Measurements from ENCODE around the gene COPS8. TPM values are rescaled to one million over a fixed set of nuclear protein-coding genes. Genes with fewer than 3 reads are reported as not detected.

COPS8 gene
- total and polyA plus RNA-seq, 2 donors (not counting 3 experiments of a cell fraction or from before 2014, with no cell fraction given): 73.6 to 80.7 TPM

GRCh38 chr2:237128845-237129592, 43.3 kb downstream of the COPS8 start:
- no peak for DNase-seq (ENCODE audit: low read depth, low spot score)
- no peak overlapping the region for H3K4me3 ChIP-seq (replicated peaks in 1 of 3; ENCODE audit: insufficient read depth in 1 of 3, low read depth in 1 of 3, low read length in 3 of 3)
- H3K9me1 ChIP-seq (replicated peaks; ENCODE audit: control insufficient read depth, extremely low read depth, insufficient read depth, low read length): no peaks in the 10 kb centered on the region
- H3K9me3 ChIP-seq (replicated peaks; ENCODE audit: control insufficient read depth, insufficient read depth, low read length): no peaks in the 10 kb centered on the region
- dilution Hi-C loops (cut with MboI; ENCODE audit: extremely low pct_ligation_motif_present, low sequenced_read_pairs) (no loop called here), intact Hi-C loops (cut with micrococcal nuclease) (loop anchor here (1.0 kb wide), 2 partner anchors 36 to 162 kb away; no protein-coding TSS in a partner anchor)
- ChIA-PET POLR2A (interaction anchor here (1.3 kb wide), 1 partner anchor 43 kb away, joined by 4 read pairs; the partner anchor contains the start of gene COPS8), CTCF (interaction anchor here (0.9 to 1.9 kb wide), 12 partner anchors 21 to 443 kb away, joined by 3 to 15 read pairs (median 6); no protein-coding TSS in a partner anchor)
- no peaks in the 10 kb centered on the region for H3K79me2 ChIP-seq (ENCODE audit: control insufficient read depth, insufficient read depth, low read length)
- no peaks in the 10 kb centered on the region for H3K36me3 ChIP-seq (ENCODE audit: control insufficient read depth in 2 of 2, extremely low read depth in 1 of 2, insufficient read depth in 2 of 2, low read length in 2 of 2)
- no peak overlapping the region for H3K9ac ChIP-seq (replicated peaks; ENCODE audit: extremely low read depth, insufficient read depth, low read length)
- no peak overlapping the region for H2AFZ ChIP-seq (ENCODE audit: low read depth, low read length)
- no peak for TF ChIP-seq MYC (IDR thresholded peaks at IDR 0.05; ENCODE audit: low read depth, low read length)
- peaks cover 11% of the 10 kb centered on the region for H3K4me1 ChIP-seq (ENCODE audit: control insufficient read depth, extremely low read depth, insufficient read depth, low read length)
- no peak for FAIRE-seq
- no peak overlapping the region for H3K4me2 ChIP-seq (ENCODE audit: insufficient read depth, low read length)
- no TSS peak for BruUV-seq (replicated peaks)
- H3K27me3 ChIP-seq (ENCODE audit: control insufficient read depth in 2 of 2, insufficient read depth in 2 of 2, low read length in 2 of 2): no peaks in the 10 kb centered on the region
- H4K20me1 ChIP-seq (replicated peaks; ENCODE audit: control insufficient read depth, extremely low read depth, insufficient read depth, low read length): no peaks in the 10 kb centered on the region
- no peak overlapping the region for H3K27ac ChIP-seq (ENCODE audit: insufficient read depth, low read depth, low read length)

- Histone ChIP-seq H3K27ac (ENCODE audit: insufficient read depth, low read depth, low read length) (no peak overlapping the region), H3K79me2 (ENCODE audit: control insufficient read depth, insufficient read depth, low read length) (no peaks in the 10 kb centered on the region), H3K9me3 (replicated peaks; ENCODE audit: control insufficient read depth, insufficient read depth, low read length) (no peaks in the 10 kb centered on the region), H3K36me3 (ENCODE audit: control insufficient read depth in 2 of 2, extremely low read depth in 1 of 2, insufficient read depth in 2 of 2, low read length in 2 of 2) (no peaks in the 10 kb centered on the region), H3K9me1 (replicated peaks; ENCODE audit: control insufficient read depth, extremely low read depth, insufficient read depth, low read length) (no peaks in the 10 kb centered on the region), H4K20me1 (replicated peaks; ENCODE audit: control insufficient read depth, extremely low read depth, insufficient read depth, low read length) (no peaks in the 10 kb centered on the region), H3K4me2 (ENCODE audit: insufficient read depth, low read length) (no peak overlapping the region), H2AFZ (ENCODE audit: low read depth, low read length) (no peak overlapping the region), H3K4me1 (ENCODE audit: control insufficient read depth, extremely low read depth, insufficient read depth, low read length) (peaks cover 11% of the 10 kb centered on the region), H3K9ac (replicated peaks; ENCODE audit: extremely low read depth, insufficient read depth, low read length) (no peak overlapping the region), H3K27me3 (ENCODE audit: control insufficient read depth in 2 of 2, insufficient read depth in 2 of 2, low read length in 2 of 2) (no peaks in the 10 kb centered on the region), H3K4me3 (replicated peaks in 1 of 3; ENCODE audit: insufficient read depth in 1 of 3, low read depth in 1 of 3, low read length in 3 of 3) (no peak overlapping the region)
- TF ChIP-seq GATA2 (IDR thresholded peaks at IDR 0.05; ENCODE audit: insufficient read depth, insufficient read length, low read depth, low read length): no peak
- no peak for TF ChIP-seq POLR2AphosphoS5 (IDR thresholded peaks at IDR 0.05; ENCODE audit: insufficient read depth, low read depth, low read length)
- no peak for TF ChIP-seq CTCF (IDR thresholded peaks at IDR 0.05; ENCODE audit: extremely low read depth in 1 of 2, insufficient read depth in 1 of 2, low read depth in 1 of 2, low read length in 2 of 2)
- no peak for TF ChIP-seq MAX (IDR thresholded peaks at IDR 0.05; ENCODE audit: insufficient read depth, insufficient read length)
- TF ChIP-seq FOS (IDR thresholded peaks at IDR 0.05; ENCODE audit: borderline replicate concordance, insufficient read depth, low read length): no peak
- TF ChIP-seq MYC (IDR thresholded peaks at IDR 0.05; ENCODE audit: low read depth, low read length): no peak
- no peak for TF ChIP-seq POLR2A (IDR thresholded peaks at IDR 0.05; ENCODE audit: low read depth, low read length)
- TF ChIP-seq JUN (IDR thresholded peaks at IDR 0.05; ENCODE audit: borderline replicate concordance, insufficient read depth, insufficient read length, low read depth): no peak
- TF ChIP-seq EZH2 (IDR thresholded peaks at IDR 0.05; ENCODE audit: borderline replicate concordance, low read depth, low read length, severe bottlenecking): no peak
- no TSS peak for BruUV-seq (replicated peaks)
- ChIA-PET POLR2A (no interaction called here), CTCF (no interaction called here)
- no peak for DNase-seq (ENCODE audit: low read depth, low spot score)
- dilution Hi-C loops (cut with MboI; ENCODE audit: extremely low pct_ligation_motif_present, low sequenced_read_pairs) (no loop called here), intact Hi-C loops (cut with micrococcal nuclease) (no loop called here)
- no peak for FAIRE-seq
These were observed 44.1 kb downstream of the COPS8 start for GRCh38 chr2:237129625-237130263.
